ENCODE measurements around the gene GPR34. TPM values are rescaled to one million over a fixed set of nuclear protein-coding genes. Genes with fewer than 3 reads are reported as not detected.

The GPR34 gene, protein sequence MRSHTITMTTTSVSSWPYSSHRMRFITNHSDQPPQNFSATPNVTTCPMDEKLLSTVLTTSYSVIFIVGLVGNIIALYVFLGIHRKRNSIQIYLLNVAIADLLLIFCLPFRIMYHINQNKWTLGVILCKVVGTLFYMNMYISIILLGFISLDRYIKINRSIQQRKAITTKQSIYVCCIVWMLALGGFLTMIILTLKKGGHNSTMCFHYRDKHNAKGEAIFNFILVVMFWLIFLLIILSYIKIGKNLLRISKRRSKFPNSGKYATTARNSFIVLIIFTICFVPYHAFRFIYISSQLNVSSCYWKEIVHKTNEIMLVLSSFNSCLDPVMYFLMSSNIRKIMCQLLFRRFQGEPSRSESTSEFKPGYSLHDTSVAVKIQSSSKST
- 17.1 TPM for total RNA-seq

DNA sequence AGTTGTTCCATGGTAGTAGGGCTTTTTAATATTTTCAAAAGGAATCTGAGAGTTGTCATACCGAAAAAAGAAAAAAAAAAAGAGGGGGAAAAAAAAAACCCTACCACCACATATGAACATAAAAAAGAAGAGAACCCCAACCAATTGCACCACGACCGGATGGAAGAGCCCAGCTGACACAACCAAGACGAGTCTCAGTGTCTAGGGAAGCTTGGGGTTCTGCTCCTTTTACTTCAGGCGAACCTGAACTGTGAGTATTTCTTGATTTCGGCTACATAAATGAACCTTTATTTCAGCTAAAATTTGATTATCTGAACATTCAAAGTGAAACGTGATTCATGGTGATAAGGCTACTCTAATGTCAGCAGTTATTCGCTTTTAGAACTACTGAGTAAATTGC, at the start of gene GPR34:
GPR34 (plus strand) TSS at position 139 of the 400 bp plus-strand sequence. CDS start 6,661 bp downstream, outside the sequence.

DNA sequence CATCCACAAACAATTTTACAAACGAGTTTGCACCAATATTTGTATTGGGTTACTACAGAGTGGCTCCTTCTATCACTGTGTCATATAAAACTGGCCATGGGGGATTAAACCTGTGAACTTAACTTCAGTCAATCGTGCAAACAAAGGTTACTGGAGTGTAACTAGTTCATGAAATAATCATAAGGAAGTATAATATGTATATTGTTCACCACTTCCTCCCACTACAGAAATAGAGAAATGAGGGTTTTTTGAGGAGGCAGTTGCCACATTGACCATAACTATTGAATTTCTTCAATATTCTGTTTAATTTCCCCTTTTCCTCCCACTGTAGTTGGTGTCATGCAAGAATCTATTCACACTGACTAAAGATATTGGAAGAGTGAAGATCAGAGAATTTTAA, 35.1 kb downstream of the GPR34 start, which contains the start of gene GPR82:
GPR82 (plus strand) TSS at position 356 of the 400 bp plus-strand sequence. CDS start 2,846 bp downstream, outside the sequence.

Small RNAs within 50 kb of the gene (small RNA-seq; reads per million reads assigned to genes)
- gene RN7SL144P: not detected

Other genes with a start within 250 kb of the GPR34 start
- gene NYX, start 241.6 kb upstream of the GPR34 start, total RNA-seq: not detected
- gene GPR82, start 35.2 kb downstream of the GPR34 start, total RNA-seq: not detected
- 130 TPM for gene CASK, start 234.6 kb downstream of the GPR34 start, total RNA-seq

Data from diencephalon (tissue), 1 donor.